ENCODE data around the gene TCF15. TPM values are rescaled to one million over a fixed set of nuclear protein-coding genes. Genes with fewer than 3 reads are reported as not detected.

TCF15 gene
- total RNA-seq, 3 donors from 2014 or later, result 0.44 to 2.6 (median 1.1) TPM

DNA sequence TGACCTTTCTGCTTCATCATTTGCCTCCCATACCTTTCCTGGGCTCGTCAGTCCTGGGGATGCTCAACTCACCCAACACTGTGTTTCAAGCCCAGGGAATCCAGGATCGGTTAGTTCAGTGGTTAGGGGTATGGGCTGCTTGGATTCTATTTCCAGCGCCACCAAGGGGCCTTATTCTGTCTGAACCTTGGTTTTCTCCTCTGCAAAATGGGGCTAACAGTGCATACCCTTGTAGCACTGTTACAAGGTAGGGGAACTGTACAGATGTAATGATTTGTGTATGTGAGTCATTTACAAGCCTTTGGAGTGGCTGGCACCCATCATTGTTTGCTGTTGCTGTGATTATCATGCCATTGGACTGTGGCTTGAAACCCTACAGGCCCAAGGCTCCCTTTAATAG lies 52.0 kb downstream of the TCF15 start:
- H3K4me3 ChIP-seq, result no peak overlapping the region
- no peak overlapping the region for H3K27ac ChIP-seq
- peaks cover 0 to 27% of the 10 kb centered on the region in 2 donors for H3K27me3 ChIP-seq
- intact Hi-C loops (cut with DNase I; ENCODE audit: low total_unique reads), result no loop called here
- no peaks in the 10 kb centered on the region for H3K36me3 ChIP-seq
- no peak for DNase-seq (ENCODE audit: low spot score in 2 of 2)
- H3K9me3 ChIP-seq, result no peaks in the 10 kb centered on the region
- TF ChIP-seq, protein P1, sequence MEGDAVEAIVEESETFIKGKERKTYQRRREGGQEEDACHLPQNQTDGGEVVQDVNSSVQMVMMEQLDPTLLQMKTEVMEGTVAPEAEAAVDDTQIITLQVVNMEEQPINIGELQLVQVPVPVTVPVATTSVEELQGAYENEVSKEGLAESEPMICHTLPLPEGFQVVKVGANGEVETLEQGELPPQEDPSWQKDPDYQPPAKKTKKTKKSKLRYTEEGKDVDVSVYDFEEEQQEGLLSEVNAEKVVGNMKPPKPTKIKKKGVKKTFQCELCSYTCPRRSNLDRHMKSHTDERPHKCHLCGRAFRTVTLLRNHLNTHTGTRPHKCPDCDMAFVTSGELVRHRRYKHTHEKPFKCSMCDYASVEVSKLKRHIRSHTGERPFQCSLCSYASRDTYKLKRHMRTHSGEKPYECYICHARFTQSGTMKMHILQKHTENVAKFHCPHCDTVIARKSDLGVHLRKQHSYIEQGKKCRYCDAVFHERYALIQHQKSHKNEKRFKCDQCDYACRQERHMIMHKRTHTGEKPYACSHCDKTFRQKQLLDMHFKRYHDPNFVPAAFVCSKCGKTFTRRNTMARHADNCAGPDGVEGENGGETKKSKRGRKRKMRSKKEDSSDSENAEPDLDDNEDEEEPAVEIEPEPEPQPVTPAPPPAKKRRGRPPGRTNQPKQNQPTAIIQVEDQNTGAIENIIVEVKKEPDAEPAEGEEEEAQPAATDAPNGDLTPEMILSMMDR (IDR thresholded peaks at IDR 0.05), result no peak
- TF ChIP-seq POLR2AphosphoS5 (IDR thresholded peaks at IDR 0.05) (no peak), POLR2A (IDR thresholded peaks at IDR 0.05) (no peak)
- no peaks in the 10 kb centered on the region for H3K4me1 ChIP-seq

DNA sequence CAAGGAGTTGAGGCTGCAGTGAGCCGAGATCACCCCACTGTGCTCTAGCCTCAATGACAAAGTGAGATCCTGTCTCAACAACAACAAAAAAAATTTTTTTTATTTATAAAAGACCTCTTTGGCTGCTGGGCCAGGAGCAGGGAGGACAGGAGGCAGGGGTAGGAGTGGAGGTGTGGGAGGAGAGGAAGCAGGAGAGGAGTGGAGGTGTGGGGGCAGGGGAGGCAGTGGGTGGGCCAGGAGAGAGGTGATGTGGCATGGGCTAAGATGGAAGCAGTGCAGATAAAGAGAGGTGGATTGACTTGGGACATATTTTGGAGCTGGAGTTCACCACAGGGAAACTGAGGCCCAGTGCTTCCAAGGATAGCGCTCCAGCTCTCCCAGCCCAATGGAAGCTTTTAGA lies 53.1 kb downstream of the TCF15 start:
- DNase-seq (ENCODE audit: low spot score in 2 of 2), result no peak
- intact Hi-C loops (cut with DNase I; ENCODE audit: low total_unique reads), result no loop called here
- H3K27ac ChIP-seq, result no peak overlapping the region
- H3K9me3 ChIP-seq, result no peaks in the 10 kb centered on the region
- H3K36me3 ChIP-seq, result no peaks in the 10 kb centered on the region
- H3K4me3 ChIP-seq, result no peak overlapping the region
- no peaks in the 10 kb centered on the region for H3K4me1 ChIP-seq
- TF ChIP-seq POLR2AphosphoS5 (IDR thresholded peaks at IDR 0.05) (no peak), POLR2A (IDR thresholded peaks at IDR 0.05) (no peak)
- TF ChIP-seq, protein P1 (IDR thresholded peaks at IDR 0.05), result no peak
- H3K27me3 ChIP-seq, result peaks cover 0 to 27% of the 10 kb centered on the region in 2 donors

DNA sequence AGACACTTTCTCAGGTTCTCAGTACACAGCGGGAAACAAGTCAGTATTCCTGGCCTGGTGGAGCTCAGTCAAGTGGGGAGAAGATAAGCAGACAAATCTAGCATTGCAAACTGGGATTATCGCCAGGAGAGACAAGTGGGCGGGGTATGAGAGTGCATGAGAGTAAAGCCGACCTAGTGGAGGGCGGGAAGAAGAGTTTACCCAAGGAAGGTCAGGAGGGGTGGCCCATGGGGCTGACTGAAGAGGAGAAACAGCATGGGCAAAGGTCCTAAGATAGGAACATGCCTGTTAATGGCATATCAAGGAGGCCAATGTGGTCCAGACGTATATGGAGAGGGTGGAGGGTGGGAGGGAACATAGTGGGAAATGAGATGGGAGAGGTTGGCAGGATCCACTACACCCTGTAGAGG lies 54.1 kb downstream of the TCF15 start:
- DNase-seq (ENCODE audit: low spot score in 2 of 2), result no peak
- Histone ChIP-seq H3K36me3 (no peaks in the 10 kb centered on the region), H3K9me3 (no peaks in the 10 kb centered on the region), H3K27me3 (peaks cover 0 to 27% of the 10 kb centered on the region in 2 donors), H3K27ac (no peak overlapping the region), H3K4me3 (no peak overlapping the region), H3K4me1 (no peaks in the 10 kb centered on the region)
- no peak for TF ChIP-seq POLR2AphosphoS5 (IDR thresholded peaks at IDR 0.05)
- TF ChIP-seq POLR2A (IDR thresholded peaks at IDR 0.05), result no peak
- TF ChIP-seq, protein P1 (IDR thresholded peaks at IDR 0.05), result no peak
- intact Hi-C loops (cut with DNase I; ENCODE audit: low total_unique reads), result no loop called here

Other genes starting within 250 kb of the TCF15 start
- 10 to 100 TPM in 2 of 3 donors, 1 to 10 TPM in 1; 4.5 to 18.0 (median 14.5) TPM for gene TRIB3, start 229.5 kb downstream of the TCF15 start, total RNA-seq
- 10 to 100 TPM; 61.3 to 69.5 (median 66.2) TPM for gene RBCK1, start 202.0 kb downstream of the TCF15 start, total RNA-seq
- 10 to 100 TPM; 37.7 to 56.6 (median 42.3) TPM for gene TBC1D20, start 147.8 kb downstream of the TCF15 start, total RNA-seq
- gene CSNK2A1, start 66.5 kb downstream of the TCF15 start, total RNA-seq, result 10 to 100 TPM; 55.0 to 90.9 (median 77.7) TPM
- 10 to 100 TPM; 16.2 to 30.2 (median 21.1) TPM for gene SRXN1, start 42.9 kb upstream of the TCF15 start, total RNA-seq
- gene SCRT2, start 65.5 kb upstream of the TCF15 start, total RNA-seq, result not detected
- gene SLC52A3, start 158.2 kb upstream of the TCF15 start, total RNA-seq, result 1 to 10 TPM in 2 of 3 donors, under 1 TPM in 1; 0.16 to 7.2 (median 4.1) TPM
- gene FAM110A, start 223.4 kb upstream of the TCF15 start, total RNA-seq, result 10 to 100 TPM in 1 of 3 donors, 1 to 10 TPM in 2; 4.0 to 18.9 (median 8.2) TPM